Neural progenitor cell (in vitro differentiated cells): ENCODE measurements around the gene IFITM10. TPM values are rescaled to one million over a fixed set of nuclear protein-coding genes. Genes with fewer than 3 reads are reported as not detected.

Experiments used
- DNase-seq: peaks from one replicate; pipeline ENCODE4 v3.0.0-alpha.2; 2016; ENCODE audit warnings: low spot score
- H2AFZ ChIP-seq: fragments of 200-600 bp; sonication (generic); replicated peaks from 2 replicates; pipeline ENCODE4 v1.6.1; 2016; ENCODE audit warnings: antibody characterized with exemption
- H3F3A ChIP-seq: fragments of 200-600 bp; sonication (generic); 2 replicates; pipeline ENCODE4 v1.6.1; 2016; ENCODE audit warnings: antibody characterized with exemption, low read depth
- H3K27ac ChIP-seq: fragments of 200-600 bp; sonication (generic); 2 replicates; pipeline ENCODE4 v1.5.1; 2016; ENCODE audit warnings: mild to moderate bottlenecking
- H3K27me3 ChIP-seq: fragments of 200-600 bp; sonication (generic); 2 replicates; pipeline ENCODE4 v1.6.1; 2016; ENCODE audit warnings: mild to moderate bottlenecking, moderate library complexity
- H3K36me3 ChIP-seq: fragments of 200-600 bp; sonication (generic); 2 replicates; pipeline ENCODE4 v1.5.1; 2016
- H3K4me1 ChIP-seq: fragments of 200-600 bp; sonication (generic); 2 replicates; pipeline ENCODE4 v1.6.1; 2016; ENCODE audit warnings: mixed run types
- H3K4me2 ChIP-seq: fragments of 200-600 bp; sonication (generic); 2 replicates; pipeline ENCODE4 v1.6.1; 2016
- H3K4me3 ChIP-seq: fragments of 200-600 bp; sonication (generic); 2 replicates; pipeline ENCODE4 v1.5.1; 2016
- H3K79me2 ChIP-seq: fragments of 200-600 bp; sonication (generic); 2 replicates; pipeline ENCODE4 v1.6.1; 2016; ENCODE audit warnings: low read depth
- H3K9ac ChIP-seq: fragments of 200-600 bp; sonication (generic); 2 replicates; pipeline ENCODE4 v1.6.1; 2016
- H3K9me3 ChIP-seq: fragments of 200-600 bp; sonication (generic); 2 replicates; pipeline ENCODE4 v1.5.1; 2016; ENCODE audit warnings: low read depth
- H4K20me1 ChIP-seq: fragments of 200-600 bp; sonication (generic); 2 replicates; pipeline ENCODE4 v1.6.1; 2016; ENCODE audit warnings: low read depth
- H3K27ac Mint-ChIP-seq: 3 replicates; pipeline ENCODE4 v1.8.0; 2021; ENCODE audit warnings: mixed read lengths
- H3K27me3 Mint-ChIP-seq: 2 replicates; pipeline ENCODE4 v1.8.0; 2022; ENCODE audit warnings: low read depth, mild to moderate bottlenecking, inconsistent platforms, moderate library complexity, mixed read lengths; ENCODE audit not compliant: insufficient read depth
- H3K36me3 Mint-ChIP-seq: 3 replicates; pipeline ENCODE4 v1.8.0; 2021; ENCODE audit warnings: mixed read lengths
- H3K4me1 Mint-ChIP-seq: 3 replicates; pipeline ENCODE4 v1.8.0; 2021; ENCODE audit warnings: mixed read lengths
- H3K4me3 Mint-ChIP-seq: 3 replicates; pipeline ENCODE4 v1.8.0; 2021; ENCODE audit warnings: mild to moderate bottlenecking, moderate library complexity, mixed read lengths
- H3K9me3 Mint-ChIP-seq: 3 replicates; pipeline ENCODE4 v1.8.0; 2020; ENCODE audit warnings: mixed read lengths
- CTCF ChIP-seq: fragments of 200-600 bp; sonication (generic); IDR thresholded peaks from 2 replicates; pipeline ENCODE4 v1.5.1; 2017; ENCODE audit warnings: antibody characterized with exemption, mild to moderate bottlenecking
- EZH2 ChIP-seq: fragments of 200-600 bp; sonication (generic); IDR thresholded peaks from 2 replicates; pipeline ENCODE4 v1.6.1; 2017; ENCODE audit warnings: antibody characterized with exemption, mild to moderate bottlenecking, moderate library complexity
- EZH2phosphoT487 ChIP-seq: fragments of 200-600 bp; sonication (generic); IDR thresholded peaks from 2 replicates; pipeline ENCODE4 v1.6.1; 2017; ENCODE audit warnings: antibody characterized with exemption
- total RNA-seq: library from RNA; depleted of rRNA; stranded (reverse); fragments of >200 nt; gene quantifications from 2 replicates; pipeline ENCODE4 v1.2.3, GENCODE V29; 2015; ENCODE audit warnings: low replicate concordance

The IFITM10 gene
- total RNA-seq, 1 donor from 2014 or later = not detected

GRCh38 chr11:1776944-1777715, 26.7 kb upstream of the IFITM10 start:
- TF ChIP-seq CTCF = no peak
- TF ChIP-seq EZH2phosphoT487 = no peak
- no peak for TF ChIP-seq EZH2
- Mint-ChIP-seq H3K36me3 (peaks cover 5% of the 10 kb centered on the region), H3K9me3 (peaks cover 14% of the 10 kb centered on the region), H3K27me3 (peaks cover 9% of the 10 kb centered on the region), H3K4me1 (peaks cover 31% of the 10 kb centered on the region), H3K4me3 (no peak overlapping the region), H3K27ac (no peak overlapping the region)
- no peak for DNase-seq
- Histone ChIP-seq H3F3A (no peaks in the 10 kb centered on the region), H3K4me1 (no peaks in the 10 kb centered on the region), H3K9me3 (no peaks in the 10 kb centered on the region), H3K27ac (no peak overlapping the region), H2AFZ (no peak overlapping the region), H3K36me3 (no peaks in the 10 kb centered on the region), H3K4me3 (no peak overlapping the region), H3K27me3 (no peaks in the 10 kb centered on the region), H3K79me2 (no peaks in the 10 kb centered on the region), H3K9ac (no peak overlapping the region), H3K4me2 (no peak overlapping the region), H4K20me1 (no peaks in the 10 kb centered on the region)

- Histone ChIP-seq H3K4me3 (no peak overlapping the region), H3K27me3 (no peaks in the 10 kb centered on the region), H3K4me1 (no peaks in the 10 kb centered on the region), H3K79me2 (no peaks in the 10 kb centered on the region), H3K4me2 (no peak overlapping the region), H3K9me3 (no peaks in the 10 kb centered on the region), H4K20me1 (no peaks in the 10 kb centered on the region), H2AFZ (no peak overlapping the region), H3K27ac (no peak overlapping the region), H3K9ac (no peak overlapping the region), H3F3A (peaks cover 3% of the 10 kb centered on the region), H3K36me3 (no peaks in the 10 kb centered on the region)
- Mint-ChIP-seq H3K27ac (no peak overlapping the region), H3K36me3 (peaks cover 5% of the 10 kb centered on the region), H3K4me3 (no peak overlapping the region), H3K9me3 (peaks cover 14% of the 10 kb centered on the region), H3K4me1 (peaks cover 36% of the 10 kb centered on the region), H3K27me3 (peaks cover 9% of the 10 kb centered on the region)
- TF ChIP-seq CTCF (no peak), EZH2phosphoT487 (no peak), EZH2 (no peak)
- DNase-seq = no peak
Observed at GRCh38 chr11:1776331-1776851, 26.0 kb upstream of the IFITM10 start.

GRCh38 chr11:1774886-1775285, 24.5 kb upstream of the IFITM10 start:
- Histone ChIP-seq H3K4me1 (no peaks in the 10 kb centered on the region), H3K9me3 (no peaks in the 10 kb centered on the region), H3K27ac (no peak overlapping the region), H3K9ac (no peak overlapping the region), H2AFZ (no peak overlapping the region), H3F3A (peaks cover 5% of the 10 kb centered on the region), H3K4me2 (no peak overlapping the region), H3K79me2 (no peaks in the 10 kb centered on the region), H4K20me1 (no peaks in the 10 kb centered on the region), H3K4me3 (no peak overlapping the region), H3K36me3 (no peaks in the 10 kb centered on the region), H3K27me3 (no peaks in the 10 kb centered on the region)
- TF ChIP-seq EZH2 (no peak), CTCF (no peak), EZH2phosphoT487 (no peak)
- no peak for DNase-seq
- peaks cover 14% of the 10 kb centered on the region for H3K9me3 Mint-ChIP-seq
- no peak overlapping the region for H3K4me3 Mint-ChIP-seq
- peaks cover 10% of the 10 kb centered on the region for H3K27me3 Mint-ChIP-seq
- H3K36me3 Mint-ChIP-seq = peaks cover 5% of the 10 kb centered on the region
- H3K27ac Mint-ChIP-seq = no peak overlapping the region
- H3K4me1 Mint-ChIP-seq = peaks cover 25% of the 10 kb centered on the region
